GM06990 (cell line): ENCODE data around the gene SYMPK.

Experiments
- DNase-seq: peaks from one replicate; pipeline ENCODE4 v3.0.0-alpha.2; 2011; ENCODE audit not compliant: insufficient read length; ENCODE audit errors: extremely low read depth
- H3K27me3 ChIP-seq: replicated peaks from 2 replicates; pipeline ENCODE4 v1.6.0; 2011; ENCODE audit warnings: low read length; ENCODE audit not compliant: control insufficient read depth, insufficient read depth
- H3K36me3 ChIP-seq: 2 replicates; pipeline ENCODE4 v1.5.1; 2011; ENCODE audit warnings: low read length; ENCODE audit not compliant: control insufficient read depth, insufficient read depth
- H3K4me3 ChIP-seq: replicated peaks from 2 replicates; pipeline ENCODE4 v1.5.1; 2011; ENCODE audit warnings: low read depth, mild to moderate bottlenecking, control low read depth, low read length
- TF ChIP-seq, protein P1 (sequence below): IDR thresholded peaks from 2 replicates; pipeline ENCODE4 v1.5.1; 2011; ENCODE audit warnings: low read length, control low read depth, mild to moderate bottlenecking, inconsistent platforms; ENCODE audit not compliant: insufficient read depth, poor library complexity, severe bottlenecking

The SYMPK gene

DNA sequence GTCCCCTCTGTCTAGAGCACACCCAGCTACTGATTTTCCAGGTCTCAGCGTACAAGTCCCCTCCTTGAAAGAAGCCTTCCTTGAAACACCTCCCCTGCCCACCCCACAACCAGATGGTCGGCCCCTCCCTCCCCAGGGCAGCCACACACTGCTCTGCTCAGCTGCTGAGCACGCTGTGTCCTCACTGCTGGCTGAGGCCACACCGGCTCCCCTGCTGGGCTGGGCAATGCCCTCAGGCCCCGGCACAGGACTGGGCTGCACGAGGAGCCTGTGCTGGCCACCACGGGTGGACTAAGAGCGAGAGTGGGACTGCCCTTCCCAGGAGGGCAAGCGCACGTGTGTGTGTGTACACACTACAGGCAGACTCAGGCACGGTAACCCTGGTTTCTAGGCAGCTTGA, 36.0 kb downstream of the SYMPK start:
- no peaks in the 10 kb centered on the region for H3K27me3 ChIP-seq
- peaks cover 67% of the 10 kb centered on the region for H3K36me3 ChIP-seq
- DNase-seq = no peak
- no peak overlapping the region for H3K4me3 ChIP-seq
- TF ChIP-seq, protein P1, sequence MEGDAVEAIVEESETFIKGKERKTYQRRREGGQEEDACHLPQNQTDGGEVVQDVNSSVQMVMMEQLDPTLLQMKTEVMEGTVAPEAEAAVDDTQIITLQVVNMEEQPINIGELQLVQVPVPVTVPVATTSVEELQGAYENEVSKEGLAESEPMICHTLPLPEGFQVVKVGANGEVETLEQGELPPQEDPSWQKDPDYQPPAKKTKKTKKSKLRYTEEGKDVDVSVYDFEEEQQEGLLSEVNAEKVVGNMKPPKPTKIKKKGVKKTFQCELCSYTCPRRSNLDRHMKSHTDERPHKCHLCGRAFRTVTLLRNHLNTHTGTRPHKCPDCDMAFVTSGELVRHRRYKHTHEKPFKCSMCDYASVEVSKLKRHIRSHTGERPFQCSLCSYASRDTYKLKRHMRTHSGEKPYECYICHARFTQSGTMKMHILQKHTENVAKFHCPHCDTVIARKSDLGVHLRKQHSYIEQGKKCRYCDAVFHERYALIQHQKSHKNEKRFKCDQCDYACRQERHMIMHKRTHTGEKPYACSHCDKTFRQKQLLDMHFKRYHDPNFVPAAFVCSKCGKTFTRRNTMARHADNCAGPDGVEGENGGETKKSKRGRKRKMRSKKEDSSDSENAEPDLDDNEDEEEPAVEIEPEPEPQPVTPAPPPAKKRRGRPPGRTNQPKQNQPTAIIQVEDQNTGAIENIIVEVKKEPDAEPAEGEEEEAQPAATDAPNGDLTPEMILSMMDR = no peak

DNA sequence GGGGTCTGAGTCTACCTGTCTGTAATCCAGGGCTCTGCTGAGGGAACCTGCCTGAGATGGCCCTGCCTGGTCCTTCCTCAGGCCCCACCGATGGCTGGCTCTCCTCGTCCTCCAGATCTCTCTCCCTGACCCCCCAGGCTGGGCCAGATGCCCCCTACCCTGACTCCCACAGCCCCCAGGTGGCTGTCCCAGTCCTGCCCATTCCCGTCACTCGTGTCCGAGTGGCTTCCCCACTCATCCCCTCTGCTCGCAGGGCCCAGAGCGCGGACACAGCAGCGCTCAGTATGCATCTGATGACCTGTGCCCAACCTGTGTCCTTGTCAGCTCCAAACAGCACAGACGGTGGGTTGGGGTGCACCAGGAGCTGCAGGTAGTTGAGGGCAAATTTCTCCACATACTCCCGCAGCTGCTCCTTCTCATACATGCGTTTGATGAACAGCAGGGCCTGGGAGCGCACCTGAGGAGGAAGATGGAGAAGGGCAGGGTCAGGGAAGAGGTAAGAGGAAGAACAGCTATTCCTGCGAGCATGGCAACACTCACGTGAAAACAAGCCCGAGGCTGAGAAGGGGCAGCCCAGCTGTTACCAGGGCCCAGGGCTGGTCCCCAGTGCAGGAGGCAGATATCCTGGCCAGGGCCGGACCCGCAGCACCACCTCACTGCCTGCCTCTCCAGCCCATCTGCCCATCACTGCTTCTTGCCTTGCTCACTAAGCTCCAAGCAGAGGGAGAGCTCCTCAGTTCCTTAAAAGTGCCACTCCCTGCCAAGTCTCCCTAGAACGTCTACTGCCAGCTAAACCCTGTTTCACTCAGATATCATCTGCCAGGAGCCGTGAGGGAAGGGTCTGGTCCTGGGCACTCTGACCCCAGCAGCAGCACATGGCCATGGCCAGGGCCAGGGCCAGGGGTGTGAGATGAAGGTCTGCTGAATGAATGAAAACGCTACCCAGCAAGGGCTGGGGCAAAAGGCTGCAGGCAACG, 36.7 kb downstream of the SYMPK start:
- no peak for DNase-seq
- TF ChIP-seq, protein P1 = no peak
- H3K4me3 ChIP-seq = no peak overlapping the region
- H3K27me3 ChIP-seq = no peaks in the 10 kb centered on the region
- H3K36me3 ChIP-seq = peaks cover 67% of the 10 kb centered on the region

DNA sequence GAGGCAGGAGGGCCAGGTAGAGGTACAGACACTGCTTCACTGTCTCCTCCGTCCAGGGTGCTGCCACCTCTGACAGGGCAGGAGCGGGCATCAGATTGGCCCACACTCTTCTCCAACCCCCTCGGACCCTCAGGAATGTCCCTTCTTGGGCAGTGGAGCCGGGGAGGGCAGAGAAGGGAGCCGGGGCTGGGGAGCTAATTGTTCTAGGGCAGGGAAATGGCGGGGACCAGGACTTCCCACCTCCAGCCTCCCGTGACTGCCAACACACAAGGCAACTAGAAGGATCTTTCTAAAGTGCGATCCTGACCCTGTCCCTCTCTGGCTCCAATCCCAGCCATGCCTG, 37.7 kb downstream of the SYMPK start:
- Histone ChIP-seq H3K27me3 (no peaks in the 10 kb centered on the region), H3K4me3 (no peak overlapping the region), H3K36me3 (peaks cover 69% of the 10 kb centered on the region)
- no peak for DNase-seq
- TF ChIP-seq, protein P1 = no peak

DNA sequence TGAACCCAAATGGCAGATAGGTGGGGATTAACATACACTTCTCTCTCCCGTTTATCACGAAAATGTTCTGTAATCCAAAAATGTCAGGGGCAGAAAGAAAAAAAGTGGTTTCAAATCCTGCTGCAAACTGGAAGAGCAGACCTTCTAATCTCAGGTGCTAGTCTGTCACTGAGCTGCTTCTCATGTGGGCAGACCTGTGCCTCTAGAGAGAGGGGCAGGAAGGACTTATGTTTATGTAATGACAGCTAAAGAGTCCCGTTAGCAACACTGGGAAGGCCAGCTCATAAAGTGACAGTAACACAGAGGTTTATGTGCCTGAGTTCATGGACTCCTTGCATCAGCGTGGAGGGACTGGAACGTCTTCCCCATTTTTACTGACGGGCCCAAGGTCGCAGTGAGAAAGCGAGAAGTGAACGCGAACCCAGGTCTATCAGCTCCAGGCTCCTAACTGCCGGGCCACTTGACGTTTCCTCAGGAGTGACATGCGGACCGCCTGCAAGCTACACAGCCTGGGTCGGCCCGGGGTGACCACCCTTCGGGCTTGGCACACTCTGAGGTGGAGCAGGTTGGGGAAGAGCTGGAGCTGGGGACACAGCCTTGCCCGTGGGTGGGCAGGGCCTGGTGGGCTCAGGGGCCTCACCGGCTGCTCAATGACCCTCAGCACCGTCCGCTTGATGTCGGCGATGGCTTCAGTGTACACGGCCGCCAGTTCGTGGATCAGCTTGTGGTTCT, 38.2 kb downstream of the SYMPK start:
- DNase-seq = no peak
- no peak overlapping the region for H3K4me3 ChIP-seq
- TF ChIP-seq, protein P1 = no peak
- peaks cover 65% of the 10 kb centered on the region for H3K36me3 ChIP-seq
- H3K27me3 ChIP-seq = no peaks in the 10 kb centered on the region

DNA sequence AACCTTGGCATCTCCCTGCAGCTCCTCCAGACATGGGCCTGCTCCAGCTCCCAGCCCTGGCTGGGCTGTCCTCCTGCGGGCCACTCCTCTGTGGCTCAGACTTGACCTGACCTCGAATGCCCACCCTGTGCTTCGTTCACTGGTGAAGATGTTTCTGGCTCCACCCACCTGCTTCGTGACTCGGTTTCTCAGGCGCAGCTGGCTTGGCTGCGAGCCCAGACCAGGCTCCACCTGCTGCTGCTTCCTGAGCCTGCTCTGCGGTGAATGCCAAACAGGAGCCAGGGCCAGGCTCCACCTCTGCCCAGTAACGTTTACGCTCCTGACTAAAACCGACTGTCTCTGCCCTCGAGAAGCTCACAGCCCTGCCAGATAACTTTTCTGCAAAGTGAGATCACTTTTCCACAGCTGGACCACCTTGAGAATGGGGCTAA, 38.9 kb downstream of the SYMPK start:
- TF ChIP-seq, protein P1 = no peak
- Histone ChIP-seq H3K4me3 (no peak overlapping the region), H3K36me3 (peaks cover 63% of the 10 kb centered on the region), H3K27me3 (no peaks in the 10 kb centered on the region)
- DNase-seq = no peak
